K562 (cell line): ENCODE results near the gene SLC38A10. TPM values are rescaled to one million over a fixed set of nuclear protein-coding genes. Genes with fewer than 3 reads are reported as not detected.

Experiments used
- ATAC-seq: fragments of 200-7000 bp; cut with Tn5 transposase; 3 replicates; pipeline ENCODE4 v1.9.1; 2020; ENCODE audit warnings: moderate library complexity
- BruUV-seq: library from RNA; stranded (reverse); fragments of 400-500 nt; replicated peaks from 2 replicates; lab custom pipeline; 2021; lab: Mats Ljungman, UMichigan
- CTCF ChIA-PET: fragments of 300-600 bp; formaldehyde crosslinking; extraction: SDS; loops from one replicate; lab custom pipeline; 2021; ENCODE audit warnings: low intra/inter-chr PET ratio; lab: Yijun Ruan, JAX
- POLR2A ChIA-PET: fragments of 300-600, 350-650 bp; sonication (Branson Sonifier 250); formaldehyde crosslinking; extraction: SDS; loops from one replicate; lab custom pipeline; 2021; ENCODE audit warnings: antibody characterized with exemption, inconsistent platforms; lab: Yijun Ruan, JAX
- DNase-seq, 4 experiments: peaks; one replicate each; pipeline versions ENCODE4 v3.0.0 to v3.0.0-alpha.2; 2011 to 2018; ENCODE audit warnings: low spot score in 3 of 4, mixed read lengths in 3 of 4; ENCODE audit errors: extremely low read depth in 1 of 4
- FAIRE-seq: peaks from 2 replicates; lab custom pipeline; 2011; peaks lifted over from hg19 to GRCh38; lab: Jason Lieb, UNC
- H2AFZ ChIP-seq: 2 replicates; pipeline ENCODE4 v1.6.0; 2011; ENCODE audit warnings: low read depth, low read length, control low read depth, inconsistent platforms
- H3K27ac ChIP-seq: fragments of 200-600 bp; 3 replicates; pipeline ENCODE4 v1.8.0; 2011; ENCODE audit warnings: low read depth, mild to moderate bottlenecking, control low read depth, inconsistent platforms, low read length, moderate library complexity, mixed read lengths; ENCODE audit errors: extremely low read depth
- H3K27me3 ChIP-seq, 2 experiments: fragments of 300-600 bp in 1 of 2; 2 replicates in 1 of 2; 3 replicates in 1 of 2; pipeline versions ENCODE4 v1.6.0 to v1.8.0; 2011; ENCODE audit warnings: inconsistent platforms in 2 of 2, low read length in 2 of 2, mild to moderate bottlenecking in 1 of 2, mixed read lengths in 1 of 2, moderate library complexity in 1 of 2; ENCODE audit not compliant: control insufficient read depth in 2 of 2, insufficient read depth in 2 of 2
- H3K36me3 ChIP-seq: fragments of 300-600 bp; 3 replicates; pipeline ENCODE4 v1.8.0; 2011; ENCODE audit warnings: mild to moderate bottlenecking, low read length, inconsistent platforms; ENCODE audit not compliant: control insufficient read depth, insufficient read depth
- H3K4me1 ChIP-seq, 2 experiments: fragments of 200-600 bp in 1 of 2; replicated peaks in 1 of 2; 2 replicates in 1 of 2; 3 replicates in 1 of 2; pipeline versions ENCODE4 v1.5.1 to v1.8.0; 2011; ENCODE audit warnings: inconsistent platforms in 2 of 2, low read length in 2 of 2, mild to moderate bottlenecking in 1 of 2, mixed read lengths in 1 of 2, moderate library complexity in 1 of 2; ENCODE audit not compliant: control insufficient read depth in 2 of 2, insufficient read depth in 2 of 2
- H3K4me2 ChIP-seq: 2 replicates; pipeline ENCODE4 v1.6.1; 2011; ENCODE audit warnings: low read length, control low read depth, inconsistent platforms, mixed read lengths; ENCODE audit not compliant: insufficient read depth
- H3K4me3 ChIP-seq: fragments of 200-600 bp; sonication (generic), shearing (Covaris generic); 2 replicates; pipeline ENCODE4 v1.5.1; 2016; ENCODE audit warnings: control low read depth, inconsistent platforms
- H3K79me2 ChIP-seq: fragments of 200-600 bp; 3 replicates; pipeline ENCODE4 v1.8.0; 2011; ENCODE audit warnings: low read length, inconsistent platforms; ENCODE audit not compliant: control insufficient read depth, insufficient read depth
- H3K9ac ChIP-seq, 2 experiments: 2 replicates each; pipeline versions ENCODE4 v1.6.0 to v1.6.1; 2011; ENCODE audit warnings: low read depth in 2 of 2, low read length in 2 of 2, control low read depth in 1 of 2, inconsistent platforms in 1 of 2, mild to moderate bottlenecking in 1 of 2, mixed read lengths in 1 of 2; ENCODE audit not compliant: insufficient read depth in 1 of 2
- H3K9me1 ChIP-seq: one replicate; pipeline ENCODE4 v1.6.0; 2011; ENCODE audit warnings: inconsistent platforms, mild to moderate bottlenecking, low read length, moderate library complexity; ENCODE audit not compliant: control insufficient read depth, insufficient read depth
- H3K9me3 ChIP-seq: replicated peaks from 2 replicates; pipeline ENCODE4 v1.5.1; 2011; ENCODE audit warnings: low read depth, low read length, inconsistent platforms; ENCODE audit not compliant: control insufficient read depth, insufficient read depth
- H4K20me1 ChIP-seq: replicated peaks from 2 replicates; pipeline ENCODE4 v1.6.1; 2011; ENCODE audit warnings: low read length, inconsistent platforms, mixed read lengths; ENCODE audit not compliant: control insufficient read depth, insufficient read depth
- FOXA3 ChIP-seq, 2 experiments: fragments of 450-650 bp in 1 of 2; sonication (generic) in 1 of 2; formaldehyde crosslinking; IDR thresholded peaks in 1 of 2; conservative IDR thresholded peaks in 1 of 2; 2 replicates each; pipeline versions ENCODE4 v1.4.0 to v1.8.0; 2020 to 2022; ENCODE audit warnings: mild to moderate bottlenecking in 2 of 2, missing genetic modification reagents in 1 of 2
- FOXJ2 ChIP-seq: fragments of 200-800 bp; sonication (Bioruptor generic); IDR thresholded peaks from 2 replicates; pipeline ENCODE4 v1.6.1; 2016; ENCODE audit warnings: missing genetic modification characterization, missing compliant biosample characterization
- FOXO4 ChIP-seq: fragments of 450-650 bp; formaldehyde crosslinking; IDR thresholded peaks from 2 replicates; pipeline ENCODE4 v1.4.0; 2020; ENCODE audit warnings: mild to moderate bottlenecking, moderate library complexity
- GATAD2B ChIP-seq: fragments of 450-650 bp; IDR thresholded peaks from 2 replicates; pipeline ENCODE4 v1.6.1; 2017; ENCODE audit warnings: mild to moderate bottlenecking, borderline replicate concordance
- HDAC1 ChIP-seq, 2 experiments: fragments of 450-650 bp; IDR thresholded peaks; 2 replicates each; pipeline ENCODE4 v1.6.1; 2016 to 2017; ENCODE audit warnings: inconsistent platforms in 1 of 2, mild to moderate bottlenecking in 1 of 2, moderate library complexity in 1 of 2
- NFATC3 ChIP-seq: fragments of 450-650 bp; IDR thresholded peaks from 2 replicates; pipeline ENCODE4 v1.6.1; 2017; ENCODE audit warnings: mild to moderate bottlenecking
- SMC3 ChIP-seq: conservative IDR thresholded peaks from 2 replicates; pipeline ENCODE4 v1.6.1; 2011; ENCODE audit warnings: low read depth, low read length, improper control_type of control experiment; ENCODE audit not compliant: insufficient read depth
- U2AF2 ChIP-seq: fragments of 200-400 bp; formaldehyde crosslinking; optimal IDR thresholded peaks from 2 replicates; pipeline ENCODE3; 2017; ENCODE audit warnings: low read depth, mild to moderate bottlenecking, low read length
- ZNF274 ChIP-seq: IDR thresholded peaks from 2 replicates; pipeline ENCODE4 v1.6.1; 2011; ENCODE audit warnings: low read depth, mild to moderate bottlenecking, low read length, moderate library complexity, borderline replicate concordance
- ZNF444 ChIP-seq: fragments of 250-450 bp; sonication (Bioruptor Pico); IDR thresholded peaks from 2 replicates; pipeline ENCODE4 v1.4.0; 2020; ENCODE audit warnings: mild to moderate bottlenecking, moderate library complexity
- WGBS: fragments of 100-300 bp; shearing (Covaris generic); methylation state at CpG from one replicate; pipeline ENCODE4 v1.1.6; 2016; ENCODE audit warnings: low coverage, mixed read lengths; ENCODE audit not compliant: insufficient coverage; ENCODE audit errors: missing lambda C conversion rate; 5-methylcytosine and 5-hydroxymethylcytosine counted together
- in situ Hi-C: fragments of 300-500 bp; cut with MboI; formaldehyde crosslinking; loops from 4 replicates; pipeline ENCODE4 v1.15.0; 2018; ENCODE audit warnings: inconsistent platforms, mixed read lengths
- intact Hi-C: fragments of 100-400 bp; cut with micrococcal nuclease; formaldehyde crosslinking; loops from 2 replicates; pipeline ENCODE4 v1.14.2; 2022
- polyA plus RNA-seq, 8 experiments: library from polyadenylated mRNA; depleted of rRNA in 4 of 8; stranded (reverse) in 5 of 8; unstranded in 3 of 8; fragments of >200 nt; fragmentation: Nextera tagmentation in 2 of 8; fragmentation: Illumina TruSeq in 1 of 8; extraction: Ambion mirVana in 2 of 8; extraction: Trizol in 1 of 8; gene quantifications; 2 replicates each; pipeline versions ENCODE4 v1.2.1 to v1.2.3, GENCODE V29; 2011 to 2014; ENCODE audit warnings: inconsistent platforms in 1 of 8, missing spikeins in 1 of 8
- total RNA-seq, 7 experiments: library from RNA; depleted of rRNA in 6 of 7; stranded (reverse); fragments of >200 nt in 6 of 7; fragmentation: Illumina TruSeq in 2 of 7; extraction: Trizol in 2 of 7; gene quantifications; 2 replicates each; pipeline versions ENCODE4 v1.2.1 to v1.2.3, GENCODE V29; 2011 to 2021; ENCODE audit warnings: low replicate concordance in 1 of 7
- TF ChIP-seq, protein P1 (sequence below): fragments of 250-450 bp; sonication (Bioruptor Pico); IDR thresholded peaks from 2 replicates; pipeline ENCODE4 v1.6.1; 2021; ENCODE audit warnings: mild to moderate bottlenecking

SLC38A10 gene
- total and polyA plus RNA-seq, 9 of the 15 experiments (the other 6 are each of a cell fraction or from before 2014, with no cell fraction given), result 0.45 to 54.2 (median 13.8) TPM

- Histone ChIP-seq H3K9ac (no peak overlapping the region), H3K4me3 (no peak overlapping the region), H3K9me1 (no peaks in the 10 kb centered on the region), H3K36me3 (0 out of 3 replicates have a peak, but pooled peaks cover 3% of the 10 kb centered on the region), H3K79me2 (no peaks in the 10 kb centered on the region), H3K4me1 (peaks cover 0 to 17% of the 10 kb centered on the region in 2 experiments; a peak in 2 of 5 replicates), H3K27me3 (no peaks in the 10 kb centered on the region), H3K27ac (no peak overlapping the region), H3K9me3 (no peaks in the 10 kb centered on the region), H2AFZ (no peak overlapping the region), H4K20me1 (no peaks in the 10 kb centered on the region), H3K4me2 (no peak overlapping the region)
- no peak for TF ChIP-seq FOXO4 (CRISPR knock-in tag)
- no peak for TF ChIP-seq ZNF444
- TF ChIP-seq GATAD2B, result no peak
- TF ChIP-seq U2AF2, result no peak
- TF ChIP-seq, protein P1, sequence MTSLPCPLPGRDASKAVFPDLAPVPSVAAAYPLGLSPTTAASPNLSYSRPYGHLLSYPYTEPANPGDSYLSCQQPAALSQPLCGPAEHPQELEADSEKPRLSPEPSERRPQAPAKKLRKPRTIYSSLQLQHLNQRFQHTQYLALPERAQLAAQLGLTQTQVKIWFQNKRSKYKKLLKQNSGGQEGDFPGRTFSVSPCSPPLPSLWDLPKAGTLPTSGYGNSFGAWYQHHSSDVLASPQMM (CRISPR knock-in tag), result no peak
- TF ChIP-seq SMC3, result no peak
- no peak for TF ChIP-seq HDAC1 (IDR thresholded peaks at IDR 0.05)
- no peak for TF ChIP-seq NFATC3
- no peak for TF ChIP-seq FOXJ2 (tag)
- TF ChIP-seq FOXA3 (CRISPR knock-in tag; conservative IDR thresholded peaks at IDR 0.05 in 1 of 2, IDR thresholded peaks at IDR 0.05 in 1 of 2), result no peak
- no peak for TF ChIP-seq ZNF274
- CTCF ChIA-PET, result no interaction called here
- ATAC-seq (no peak), FAIRE-seq (no peak), DNase-seq (no peak)
- WGBS, result 81% methylated on average over 9 of the region's 10 CpGs
- in situ Hi-C loops, result no loop called here
- no TSS peak for BruUV-seq
- intact Hi-C loops, result no loop called here
- POLR2A ChIA-PET, result interaction anchor here (1.1 kb wide), 1 partner anchor 28 kb away, joined by 6 read pairs; the partner anchor contains the start of genes NDUFAF8 and TEPSIN
Measured at GRCh38 chr17:81210466-81210865, 84.6 kb downstream of the SLC38A10 start.
